Naive thymus-derived CD8-positive, alpha-beta T cell (primary cell): ENCODE results near the gene ITGAE. TPM values are rescaled to one million over a fixed set of nuclear protein-coding genes. Genes with fewer than 3 reads are reported as not detected.
"Not testable (repeated sequence)": the region's sequence is repeated elsewhere in the genome, so short reads cannot be mapped to it uniquely, and the experiment has no call there.

Experiments used
- ATAC-seq, 2 donors: fragments of 150-1000 bp; cut with Tn5 transposase in 1 of 2; sonication (Bioruptor Pico), chemical (Tn5 transposase) in 1 of 2; 1 replicate in 1 of 2; 2 replicates in 1 of 2; pipeline ENCODE4 v1.10.0; 2021; ENCODE audit warnings: mild to moderate bottlenecking in 2 of 2, moderate library complexity in 2 of 2
- POLR2A ChIA-PET: fragments of 350-600 bp; sonication (Branson Sonifier 250); formaldehyde crosslinking; loops from one replicate; lab custom pipeline; 2021; ENCODE audit warnings: antibody characterized with exemption; lab: Charles Lee
- DNase-seq, 10 donors: peaks; one replicate each; pipeline versions ENCODE4 v3.0.0 to v3.0.0-alpha.2; 2020 to 2022
- H3K27ac Mint-ChIP-seq, 10 donors: one replicate each; pipeline ENCODE4 v1.8.0; 2020 to 2022; ENCODE audit warnings: mild to moderate bottlenecking in 10 of 10, mixed read lengths in 10 of 10, moderate library complexity in 4 of 10, inconsistent platforms in 1 of 10
- H3K27me3 Mint-ChIP-seq, 5 donors: one replicate each; pipeline ENCODE4 v1.8.0; 2021 to 2022; ENCODE audit warnings: mixed read lengths in 5 of 5
- H3K36me3 Mint-ChIP-seq, 3 donors: one replicate each; pipeline ENCODE4 v1.8.0; 2020 to 2022; ENCODE audit warnings: mixed read lengths in 3 of 3, mild to moderate bottlenecking in 2 of 3, inconsistent platforms in 1 of 3
- H3K4me1 Mint-ChIP-seq, 4 donors: one replicate each; pipeline ENCODE4 v1.8.0; 2021 to 2022; ENCODE audit warnings: mixed read lengths in 4 of 4
- H3K4me3 Mint-ChIP-seq, 10 donors: one replicate each; pipeline ENCODE4 v1.8.0; 2020 to 2022; ENCODE audit warnings: mild to moderate bottlenecking in 10 of 10, mixed read lengths in 10 of 10, moderate library complexity in 6 of 10, inconsistent platforms in 1 of 10
- H3K9me3 Mint-ChIP-seq, 9 donors: one replicate each; pipeline ENCODE4 v1.8.0; 2020 to 2022; ENCODE audit warnings: mixed read lengths in 9 of 9, mild to moderate bottlenecking in 3 of 9, inconsistent platforms in 1 of 9, moderate library complexity in 1 of 9
- polyA plus RNA-seq, 3 donors: library from polyadenylated mRNA; unstranded; fragments of 300-500 nt; fragmentation: Illumina TruSeq; gene quantifications; one replicate each; pipeline ENCODE4 v1.2.3, GENCODE V29; 2021
- total RNA-seq, 8 experiments: library from RNA in 2 of 8; stranded (reverse) in 2 of 8; gene quantifications; one replicate each; pipeline ENCODE4 v1.2.3 and lab custom pipeline; 2021 to 2026

Gene ITGAE
- total and polyA plus RNA-seq, 5 experiments from 2014 or later: 24.5 to 58.1 (median 52.7) TPM

GRCh38 chr17:3732210-3732621 is 68.8 kb downstream of the ITGAE start:
- Mint-ChIP-seq H3K4me1 (peaks cover 0 to 12% (median 2%) of the 10 kb centered on the region in 4 donors), H3K9me3 (no peaks in the 10 kb centered on the region), H3K4me3 (peak overlapping the region in 1 of 10 donors; percentile 3), H3K27ac (peak overlapping the region in 1 of 10 donors; percentile 46), H3K36me3 (no peaks in the 10 kb centered on the region), H3K27me3 (no peaks in the 10 kb centered on the region)
- ATAC-seq (no peak), DNase-seq (no peak)
- POLR2A ChIA-PET: no interaction called here

GRCh38 chr17:3730881-3731429 is 70.0 kb downstream of the ITGAE start:
- POLR2A ChIA-PET: no interaction called here
- no peak overlapping the region for H3K4me3 Mint-ChIP-seq
- H3K36me3 Mint-ChIP-seq: no peaks in the 10 kb centered on the region
- H3K27ac Mint-ChIP-seq: peak overlapping the region in 1 of 10 donors; percentile 59
- H3K9me3 Mint-ChIP-seq: no peaks in the 10 kb centered on the region
- no peaks in the 10 kb centered on the region for H3K27me3 Mint-ChIP-seq
- DNase-seq (no peak), ATAC-seq (no peak)
- H3K4me1 Mint-ChIP-seq: peaks cover 0 to 14% (median 0%) of the 10 kb centered on the region in 4 donors

- POLR2A ChIA-PET: no interaction called here
- Mint-ChIP-seq H3K9me3 (no peaks in the 10 kb centered on the region), H3K36me3 (no peaks in the 10 kb centered on the region), H3K27ac (peak overlapping the region in 1 of 10 donors; percentile 56), H3K4me1 (peaks cover 0 to 21% (median 1%) of the 10 kb centered on the region in 4 donors), H3K4me3 (no peak overlapping the region), H3K27me3 (no peaks in the 10 kb centered on the region)
- DNase-seq (no peak), ATAC-seq (no peak)
Observed at GRCh38 chr17:3729881-3730280, 71.1 kb downstream of the ITGAE start.

DNA sequence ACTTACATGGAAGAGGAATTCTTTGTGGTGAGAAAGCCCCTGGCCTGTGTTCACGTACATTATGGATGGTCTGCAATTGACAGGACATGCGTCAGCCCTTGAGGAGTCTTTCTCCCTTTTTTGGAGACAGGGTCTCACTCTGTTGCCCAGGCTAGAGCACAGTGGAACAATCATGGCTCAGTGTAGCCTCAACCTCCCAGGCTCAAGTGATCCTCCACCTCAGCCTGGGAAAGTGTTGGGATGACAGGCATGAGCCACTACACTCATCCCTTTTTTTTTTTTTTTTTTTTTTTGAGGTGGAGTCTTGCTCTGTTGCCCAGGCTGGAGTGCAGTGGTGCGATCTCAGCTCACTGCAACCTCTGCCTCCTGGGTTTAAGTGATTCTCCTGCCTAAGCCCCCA is 72.9 kb downstream of the ITGAE start:
- H3K27me3 Mint-ChIP-seq, H3K9me3 Mint-ChIP-seq, ATAC-seq, H3K36me3 Mint-ChIP-seq, H3K4me3 Mint-ChIP-seq, H3K27ac Mint-ChIP-seq, DNase-seq: not testable (repeated sequence)
- peaks cover 4 to 25% (median 10%) of the 10 kb centered on the region in 4 donors for H3K4me1 Mint-ChIP-seq
- POLR2A ChIA-PET: interaction anchor here (0.9 to 1.4 kb wide), 2 partner anchors 43 to 45 kb away, joined by 3 to 4 read pairs; no protein-coding TSS in a partner anchor

- H3K36me3 Mint-ChIP-seq: no peaks in the 10 kb centered on the region
- peaks cover 11 to 29% (median 20%) of the 10 kb centered on the region in 4 donors for H3K4me1 Mint-ChIP-seq
- H3K27me3 Mint-ChIP-seq: no peaks in the 10 kb centered on the region
- no peak for DNase-seq
- peak overlapping the region in 1 of 10 donors; percentile 4 for H3K4me3 Mint-ChIP-seq
- POLR2A ChIA-PET: interaction anchor here (1.4 kb wide), 1 partner anchor 44 kb away, joined by 3 read pairs; no protein-coding TSS in a partner anchor
- H3K27ac Mint-ChIP-seq: no peak overlapping the region
- ATAC-seq: no peak
- H3K9me3 Mint-ChIP-seq: no peaks in the 10 kb centered on the region
Observed at GRCh38 chr17:3727041-3727440, 73.9 kb downstream of the ITGAE start.

GRCh38 chr17:3724378-3725077 is 76.5 kb downstream of the ITGAE start:
- POLR2A ChIA-PET: interaction anchor here (0.6 to 2.1 kb wide), 8 partner anchors 13 to 419 kb away, joined by 3 to 12 read pairs (median 6); partner anchors contain the start of genes CTNS, CYB5D2, P2RX5 and SHPK
- Mint-ChIP-seq H3K27ac (peak overlapping the region in 6 of 10 donors; percentile 14 to 86 (median 44)), H3K4me3 (peak overlapping the region; percentile 63 to 96 (median 92)), H3K27me3 (no peaks in the 10 kb centered on the region), H3K9me3 (no peaks in the 10 kb centered on the region), H3K36me3 (peaks cover 0 to 17% (median 0%) of the 10 kb centered on the region in 3 donors), H3K4me1 (peaks cover 17 to 51% (median 41%) of the 10 kb centered on the region in 4 donors)
- DNase-seq: no peak
- no peak for ATAC-seq

GRCh38 chr17:3723556-3724377 is 77.2 kb downstream of the ITGAE start, which contains the start of gene HASPIN:
Gene HASPIN, plus strand, starts transcription at chr17:3723903. Its CDS starts 33 bp downstream, at chr17:3723936.
- Mint-ChIP-seq H3K4me1 (peaks cover 17 to 54% (median 41%) of the 10 kb centered on the region in 4 donors), H3K4me3 (peak within 1 kb of the TSS; percentile 80 to 96 (median 92)), H3K36me3 (peaks cover 0 to 22% (median 0%) of the 10 kb centered on the region in 3 donors), H3K9me3 (no peaks in the 10 kb centered on the region), H3K27ac (peak within 1 kb of the TSS; percentile 83 to 96 (median 92)), H3K27me3 (no peaks in the 10 kb centered on the region)
- POLR2A ChIA-PET: interaction anchor here (0.6 to 2.3 kb wide), 14 partner anchors 8 to 420 kb away, joined by 3 to 25 read pairs (median 6); partner anchors contain the start of genes CTNS, CYB5D2, P2RX5 and SHPK
- ATAC-seq (peak; percentile 92 to 96), DNase-seq (peak; percentile 84 to 95 (median 90))

DNA sequence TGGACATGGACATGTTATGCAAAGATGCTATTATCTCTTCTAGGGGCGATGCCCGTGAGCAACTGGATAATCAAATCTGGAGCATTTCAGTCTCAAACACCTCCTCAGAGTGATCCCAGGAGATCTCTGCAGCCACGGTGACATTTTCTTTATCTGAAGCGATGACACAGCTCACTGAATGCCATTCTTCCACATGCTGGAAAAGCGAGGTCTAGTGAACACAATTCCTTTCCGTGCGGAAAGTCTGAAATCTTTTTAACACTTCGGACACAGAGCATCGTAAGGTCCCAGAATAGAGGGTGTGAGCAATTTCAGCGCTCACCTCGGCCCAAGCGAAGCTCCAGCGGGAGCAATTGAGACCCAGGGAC is 77.8 kb downstream of the ITGAE start:
- Mint-ChIP-seq H3K36me3 (peaks cover 0 to 28% (median 0%) of the 10 kb centered on the region in 3 donors), H3K27ac (peak overlapping the region; percentile 82 to 96 (median 92)), H3K27me3 (no peaks in the 10 kb centered on the region), H3K4me3 (peak overlapping the region; percentile 80 to 96 (median 92)), H3K9me3 (no peaks in the 10 kb centered on the region), H3K4me1 (peaks cover 17 to 58% (median 41%) of the 10 kb centered on the region in 4 donors)
- ATAC-seq (no peak), DNase-seq (no peak)
- POLR2A ChIA-PET: interaction anchor here (1.2 to 2.3 kb wide), 12 partner anchors 8 to 420 kb away, joined by 3 to 25 read pairs (median 6); partner anchors contain the start of genes CTNS, CYB5D2, P2RX5 and SHPK

GRCh38 chr17:3722716-3723115 is 78.3 kb downstream of the ITGAE start:
- no peak for ATAC-seq
- H3K27ac Mint-ChIP-seq: peak overlapping the region; percentile 82 to 96 (median 92)
- no peaks in the 10 kb centered on the region for H3K27me3 Mint-ChIP-seq
- H3K36me3 Mint-ChIP-seq: peaks cover 0 to 30% (median under 1%) of the 10 kb centered on the region in 3 donors
- peaks cover 17 to 62% (median 43%) of the 10 kb centered on the region in 4 donors for H3K4me1 Mint-ChIP-seq
- POLR2A ChIA-PET: interaction anchor here (0.7 to 2.3 kb wide), 12 partner anchors 7 to 421 kb away, joined by 3 to 25 read pairs (median 5); partner anchors contain the start of genes CTNS, CYB5D2, P2RX5 and SHPK
- no peak for DNase-seq
- H3K9me3 Mint-ChIP-seq: no peaks in the 10 kb centered on the region
- peak overlapping the region; percentile 80 to 96 (median 92) for H3K4me3 Mint-ChIP-seq

DNA sequence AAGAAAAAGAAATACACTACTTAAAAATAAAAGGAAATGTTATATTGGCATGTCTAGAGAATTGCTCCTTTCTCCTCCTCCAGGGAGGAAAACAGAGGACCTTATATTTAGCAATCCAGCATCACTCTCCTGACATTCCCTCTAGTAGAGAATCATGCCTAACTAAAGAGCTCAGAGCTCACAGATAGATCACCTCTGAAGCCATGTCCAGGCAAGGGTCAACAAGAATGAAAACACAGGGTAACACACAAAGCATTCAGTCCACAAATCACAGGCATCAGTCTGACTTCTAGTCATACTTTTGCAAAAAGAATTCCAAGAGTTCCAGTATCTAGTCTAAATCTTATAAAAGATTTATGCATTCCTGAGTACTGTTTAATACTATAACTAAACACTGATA is 81.7 kb downstream of the ITGAE start:
- DNase-seq (no peak), ATAC-seq (no peak)
- POLR2A ChIA-PET: interaction anchor here (0.7 to 1.6 kb wide), 3 partner anchors 18 to 246 kb away, joined by 4 to 6 read pairs (median 6); no protein-coding TSS in a partner anchor
- Mint-ChIP-seq H3K9me3 (no peaks in the 10 kb centered on the region), H3K4me1 (peaks cover 19 to 56% (median 52%) of the 10 kb centered on the region in 4 donors), H3K4me3 (no peak overlapping the region), H3K27me3 (no peaks in the 10 kb centered on the region), H3K27ac (peak overlapping the region in 2 of 10 donors; percentile 78 to 91), H3K36me3 (peaks cover 4 to 65% (median 22%) of the 10 kb centered on the region in 3 donors)

DNA sequence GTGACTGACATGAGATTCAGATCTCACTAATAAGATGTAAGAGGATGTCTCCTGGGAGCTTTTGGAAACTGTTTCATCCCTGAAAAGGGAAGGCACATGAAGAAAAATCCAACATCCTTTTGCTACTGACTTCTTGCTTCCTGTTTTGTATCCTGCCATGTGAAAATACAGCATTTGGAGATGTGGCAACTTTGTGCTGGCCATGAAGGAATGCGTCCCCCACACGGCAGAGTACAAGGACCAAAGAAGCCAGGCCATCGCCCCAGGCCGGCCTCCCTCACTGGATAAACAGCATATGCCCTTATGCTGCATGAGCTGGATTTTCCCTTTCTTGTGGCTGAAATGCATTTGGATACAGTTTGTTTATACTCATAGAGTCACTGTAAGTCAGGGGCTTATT is 82.8 kb downstream of the ITGAE start:
- POLR2A ChIA-PET: interaction anchor here (0.8 to 1.6 kb wide), 2 partner anchors 17 to 22 kb away, joined by 4 to 6 read pairs; partner anchors contain the start of gene P2RX5
- Mint-ChIP-seq H3K36me3 (peaks cover 4 to 70% (median 22%) of the 10 kb centered on the region in 3 donors), H3K27me3 (no peaks in the 10 kb centered on the region), H3K4me3 (peak overlapping the region in 1 of 10 donors; percentile 18), H3K4me1 (peaks cover 19 to 57% (median 52%) of the 10 kb centered on the region in 4 donors), H3K27ac (peak overlapping the region in 1 of 10 donors; percentile 46), H3K9me3 (no peaks in the 10 kb centered on the region)
- ATAC-seq (no peak), DNase-seq (no peak)
